GM18502 (cell line): Measurements from ENCODE around the gene KLF2.
"Not testable (repeated sequence)": the region's sequence is repeated elsewhere in the genome, so short reads cannot be mapped to it uniquely, and the experiment has no call there.

Source experiments
- ATAC-seq: cut with Tn5 transposase; IDR thresholded peaks from one replicate; pipeline ENCODE4 v1.9.1; 2021; ENCODE audit warnings: mild to moderate bottlenecking; ENCODE audit not compliant: unreplicated experiment, poor library complexity

KLF2 gene

DNA sequence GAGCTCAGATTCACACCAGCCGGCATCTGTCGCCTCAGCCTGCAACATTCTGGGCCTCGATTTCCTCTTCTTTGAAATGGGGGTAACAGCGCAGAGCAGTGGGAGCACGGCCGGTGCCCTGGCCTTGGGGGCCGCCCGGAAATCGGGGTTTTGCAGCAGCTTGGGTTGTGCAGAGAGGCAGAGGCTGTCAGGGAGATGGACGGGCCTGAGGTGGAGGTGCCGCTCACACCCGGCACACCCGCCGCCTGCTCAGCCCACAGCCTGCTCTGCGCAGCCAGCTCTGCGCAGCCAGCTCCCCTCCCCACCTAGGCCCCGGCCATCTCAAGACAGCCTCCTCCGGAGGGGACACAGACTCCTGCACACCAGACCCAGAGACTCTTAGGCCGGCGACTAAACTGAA lies 10.6 kb downstream of the KLF2 start:
- no peak for ATAC-seq

DNA sequence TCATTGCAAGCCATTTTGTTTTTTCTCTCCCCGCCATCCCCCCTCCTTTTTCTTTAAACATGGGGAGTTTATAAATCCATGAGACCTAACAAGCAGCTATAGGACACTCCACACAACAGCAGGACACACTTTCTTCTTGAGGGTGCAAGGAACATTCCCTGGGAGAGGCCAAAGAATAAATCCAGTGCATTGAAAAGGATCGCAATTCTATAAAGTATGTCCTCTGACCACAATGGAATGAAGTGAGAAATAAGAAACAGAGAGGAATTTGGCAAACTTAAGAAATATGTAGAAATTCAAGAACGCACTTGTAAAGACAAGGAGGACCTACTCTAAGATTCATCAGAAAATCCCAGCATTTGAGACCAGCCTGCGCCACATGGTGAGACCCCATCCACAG lies 11.9 kb downstream of the KLF2 start:
- ATAC-seq = no peak

DNA sequence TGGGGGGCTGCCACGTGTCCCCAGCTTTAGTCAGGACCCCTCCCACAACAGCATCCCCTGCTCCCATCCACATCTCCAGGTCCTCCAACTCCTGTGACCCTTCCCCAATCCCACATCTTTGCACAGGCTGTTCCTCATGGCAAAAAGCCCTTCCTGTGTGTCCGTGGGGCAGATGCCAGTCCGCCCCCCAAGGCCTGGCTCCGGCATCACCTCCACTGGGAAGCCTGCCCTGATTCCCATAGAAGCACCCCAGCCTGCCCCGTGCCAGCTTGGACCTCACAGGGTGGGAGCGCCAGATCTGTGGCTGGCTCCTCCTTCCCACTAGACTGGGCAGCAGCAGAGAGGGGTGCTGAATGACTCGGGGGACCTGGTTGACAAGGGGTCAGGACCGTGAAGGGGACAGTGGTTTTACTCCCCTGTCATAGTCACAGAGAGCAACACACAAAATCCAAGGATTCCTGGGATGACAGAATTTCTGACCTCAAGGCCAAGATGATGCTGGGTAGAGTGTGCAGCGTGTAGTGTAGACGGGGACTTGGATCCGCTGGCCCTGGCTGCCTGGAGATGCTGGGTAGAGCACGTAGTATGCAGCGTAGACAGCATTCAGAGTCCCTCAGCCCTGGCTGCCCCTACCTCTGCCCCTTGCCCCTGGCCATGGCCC lies 13.3 kb downstream of the KLF2 start:
- ATAC-seq = no peak

DNA sequence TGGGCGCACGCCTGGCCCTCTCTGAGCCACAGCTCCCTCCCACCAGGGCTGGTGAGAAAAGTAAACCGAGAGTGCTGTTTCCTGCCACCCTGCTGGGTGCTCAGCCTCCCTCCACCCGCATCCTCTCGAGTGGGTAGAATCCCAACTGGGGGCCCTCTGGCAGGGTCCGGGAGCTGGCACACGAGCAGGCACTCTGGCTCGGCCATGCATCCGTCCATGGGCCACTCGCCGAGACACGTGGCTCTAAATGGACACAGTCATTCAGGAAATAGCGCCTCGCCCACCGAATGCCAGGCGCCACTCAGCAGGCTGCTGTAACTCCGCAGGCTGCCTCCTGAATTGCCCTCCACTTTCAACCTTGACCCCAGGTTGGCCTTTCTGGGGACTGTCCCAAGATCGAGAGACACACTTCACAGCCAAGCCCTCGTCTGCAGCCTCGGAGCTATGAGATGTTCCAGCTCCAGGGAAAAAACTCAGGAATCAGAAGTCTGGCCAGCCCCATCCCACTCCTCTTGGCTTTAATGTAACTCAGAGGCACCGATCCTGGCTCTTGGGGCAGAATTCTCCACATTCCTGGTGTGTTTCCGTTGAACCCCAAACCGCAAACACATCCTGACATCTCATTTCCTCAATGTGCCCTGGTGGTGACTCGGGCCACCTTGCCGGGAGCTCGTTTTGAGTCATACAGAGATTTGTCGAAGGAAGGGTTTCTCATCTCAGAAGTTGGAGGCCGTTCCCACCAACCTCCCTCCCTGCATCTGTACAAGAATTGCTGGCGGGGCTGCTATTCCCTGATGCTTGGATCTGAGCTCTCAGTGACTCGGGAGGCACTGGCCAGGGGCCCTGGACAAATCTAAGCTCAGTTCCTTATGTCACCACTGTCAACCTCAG lies 14.1 kb downstream of the KLF2 start:
- no peak for ATAC-seq

DNA sequence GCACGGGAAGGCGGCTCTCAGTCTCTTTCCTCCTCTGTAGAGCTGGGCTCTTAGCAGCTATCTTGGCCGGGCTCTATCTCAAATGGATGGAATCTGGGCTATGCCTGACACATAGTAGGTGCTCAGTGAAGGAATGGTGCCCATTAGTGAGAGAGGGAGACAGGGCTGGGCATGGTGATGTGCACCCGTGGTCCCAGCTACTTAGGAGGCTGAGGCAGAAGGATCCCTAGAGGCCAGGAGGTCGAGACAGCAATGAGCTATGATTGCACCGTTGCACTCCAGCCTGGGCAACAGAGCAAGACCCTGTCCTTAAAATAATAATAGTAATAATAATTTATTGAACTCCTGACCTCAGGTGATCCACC lies 14.7 kb downstream of the KLF2 start:
- no peak for ATAC-seq

DNA sequence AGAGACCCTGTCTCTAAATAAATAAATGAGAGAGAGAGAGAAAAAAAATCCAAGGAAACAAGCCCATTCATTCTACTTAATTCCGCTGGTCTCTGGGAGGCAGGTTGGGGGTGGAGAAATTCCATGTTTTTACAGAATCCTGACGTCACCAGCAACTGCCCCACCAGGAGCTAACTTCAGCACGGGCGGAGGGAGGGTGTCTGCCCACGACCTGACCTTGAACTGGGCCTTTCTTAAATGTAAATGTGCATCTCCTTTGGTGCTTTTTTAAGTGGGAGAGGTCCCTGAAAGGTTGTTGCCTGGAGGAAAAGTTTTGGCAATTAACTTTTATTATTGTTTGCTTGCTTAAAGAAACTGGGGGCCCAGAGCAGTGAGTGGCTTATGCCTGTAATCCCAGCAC lies 15.5 kb downstream of the KLF2 start:
- ATAC-seq = no peak

DNA sequence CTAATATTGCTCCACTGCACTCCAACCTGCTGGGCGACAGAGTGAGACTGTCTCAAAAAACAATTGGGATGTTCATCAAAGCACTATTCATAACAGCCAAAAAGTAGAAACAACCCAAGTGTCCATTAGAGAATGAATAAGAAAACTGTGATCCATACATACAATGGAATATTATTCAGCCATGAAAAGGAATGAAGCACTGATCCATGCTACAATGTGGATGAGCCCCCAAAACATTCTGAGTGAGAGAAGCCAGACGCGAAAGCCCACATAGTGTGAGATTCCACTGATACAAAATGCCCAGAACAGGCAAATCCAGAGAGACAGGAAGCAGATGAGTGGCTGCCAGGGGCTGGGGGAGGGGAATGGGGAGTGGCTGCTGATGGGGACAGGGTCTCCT lies 16.0 kb downstream of the KLF2 start:
- ATAC-seq = no peak

DNA sequence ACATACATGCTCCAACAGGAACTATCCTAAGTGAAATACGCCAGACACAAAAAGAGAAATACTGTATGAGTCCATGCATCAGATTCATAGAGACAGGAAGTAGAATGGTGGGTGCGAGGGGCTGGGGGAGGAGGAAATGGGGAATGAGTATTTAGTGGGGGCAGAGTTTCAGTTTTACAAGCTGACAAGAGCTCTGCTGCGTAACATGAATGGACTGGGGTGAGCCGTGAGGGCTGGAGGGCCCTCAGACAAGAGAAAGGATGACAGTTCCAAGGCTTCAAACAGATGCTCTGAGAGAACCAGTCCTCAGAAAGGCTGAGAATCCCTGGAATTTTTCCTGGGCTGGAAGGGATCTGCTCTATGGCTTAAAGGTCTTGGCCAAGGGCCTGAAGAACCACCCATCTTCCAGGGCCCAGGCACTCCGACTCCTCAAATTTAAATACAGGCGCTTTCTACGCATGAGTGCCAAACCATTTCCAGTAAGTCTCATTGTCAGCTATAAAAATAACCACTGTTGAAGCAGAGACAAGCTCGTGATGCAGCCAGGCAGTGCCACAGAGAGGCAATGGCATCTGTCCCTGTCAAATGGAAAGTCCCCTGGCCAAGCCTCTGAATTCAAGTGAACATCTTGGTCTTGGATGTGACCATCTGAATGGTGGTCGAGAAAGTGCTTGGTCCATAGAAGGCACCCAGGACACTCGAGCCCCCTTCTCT lies 17.5 kb downstream of the KLF2 start:
- ATAC-seq = peak; percentile 69

DNA sequence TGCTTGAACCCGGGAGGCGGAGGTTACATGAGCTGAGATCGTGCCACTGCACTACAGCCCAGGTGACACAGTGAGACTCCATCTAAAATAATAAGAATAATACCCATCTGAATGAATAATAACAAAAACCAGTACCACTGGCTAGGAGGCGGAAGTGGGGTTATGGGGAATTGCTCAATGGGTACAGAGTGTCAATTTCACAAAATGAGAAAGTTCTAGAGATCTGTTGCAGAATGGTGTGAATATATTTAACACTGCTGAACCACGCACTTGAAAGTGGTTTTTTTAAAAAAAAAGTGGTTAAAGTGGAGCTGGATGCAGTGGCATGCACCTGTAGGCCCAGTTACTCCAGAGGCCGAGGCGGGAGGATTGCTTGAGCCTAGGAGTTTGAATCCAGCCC lies 18.5 kb downstream of the KLF2 start:
- no peak for ATAC-seq

DNA sequence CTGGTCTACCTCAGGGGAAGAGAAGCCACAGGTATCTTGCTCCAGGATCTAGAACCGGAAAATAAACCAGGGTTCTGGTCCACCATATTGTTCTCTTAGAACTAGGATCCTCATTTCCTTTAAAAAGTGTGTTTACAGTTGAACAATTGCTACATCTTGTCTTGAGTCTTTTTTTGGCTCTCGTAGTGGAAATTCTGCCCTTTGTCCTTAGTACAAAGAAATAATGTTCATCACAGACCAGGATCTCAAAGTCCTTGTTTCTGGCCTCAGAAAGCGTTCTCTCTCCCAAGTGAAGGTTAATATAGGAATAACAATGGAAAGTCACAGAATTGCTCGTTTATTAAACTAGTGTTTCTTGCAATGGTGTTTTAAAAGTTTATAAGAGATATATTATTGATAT lies 20.8 kb downstream of the KLF2 start:
- no peak for ATAC-seq

DNA sequence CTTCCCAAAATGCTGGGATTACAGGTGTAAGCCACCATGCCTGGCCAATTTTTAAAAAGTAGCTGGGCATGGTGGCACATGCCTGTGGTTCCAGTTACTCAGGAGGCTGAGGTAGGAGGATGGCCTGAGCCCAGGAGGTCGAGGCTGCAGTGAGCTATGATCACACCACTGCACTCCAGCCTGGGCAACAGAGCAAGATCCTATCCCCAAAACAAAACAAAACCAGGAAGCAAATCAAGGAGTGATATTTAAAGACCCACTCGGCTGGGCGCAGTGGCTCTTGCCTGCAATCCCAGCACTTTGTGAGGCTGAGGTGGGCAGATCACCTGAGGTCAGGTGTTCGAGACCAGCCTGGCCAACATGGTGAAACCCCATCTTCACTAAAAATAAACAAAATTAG lies 22.5 kb downstream of the KLF2 start:
- not testable (repeated sequence) for ATAC-seq

DNA sequence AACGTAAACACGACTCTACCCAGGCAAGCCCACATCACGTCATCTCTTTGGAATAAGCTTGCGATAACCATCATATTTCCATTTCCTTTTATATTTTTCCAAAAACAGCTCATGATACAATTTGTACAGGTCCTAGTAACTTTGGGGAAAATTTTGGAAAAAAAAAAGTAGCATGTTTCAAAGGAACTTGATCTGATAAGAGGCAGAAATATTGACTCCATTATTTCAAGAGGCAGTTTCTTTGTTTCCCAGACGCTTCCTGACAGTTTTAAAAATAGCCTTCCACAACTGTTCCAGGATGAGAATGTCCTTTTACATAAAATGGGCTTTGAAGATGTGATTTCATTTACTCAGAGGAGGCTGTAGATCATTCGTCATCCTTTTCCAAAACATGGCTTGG lies 23.1 kb downstream of the KLF2 start:
- ATAC-seq = no peak

DNA sequence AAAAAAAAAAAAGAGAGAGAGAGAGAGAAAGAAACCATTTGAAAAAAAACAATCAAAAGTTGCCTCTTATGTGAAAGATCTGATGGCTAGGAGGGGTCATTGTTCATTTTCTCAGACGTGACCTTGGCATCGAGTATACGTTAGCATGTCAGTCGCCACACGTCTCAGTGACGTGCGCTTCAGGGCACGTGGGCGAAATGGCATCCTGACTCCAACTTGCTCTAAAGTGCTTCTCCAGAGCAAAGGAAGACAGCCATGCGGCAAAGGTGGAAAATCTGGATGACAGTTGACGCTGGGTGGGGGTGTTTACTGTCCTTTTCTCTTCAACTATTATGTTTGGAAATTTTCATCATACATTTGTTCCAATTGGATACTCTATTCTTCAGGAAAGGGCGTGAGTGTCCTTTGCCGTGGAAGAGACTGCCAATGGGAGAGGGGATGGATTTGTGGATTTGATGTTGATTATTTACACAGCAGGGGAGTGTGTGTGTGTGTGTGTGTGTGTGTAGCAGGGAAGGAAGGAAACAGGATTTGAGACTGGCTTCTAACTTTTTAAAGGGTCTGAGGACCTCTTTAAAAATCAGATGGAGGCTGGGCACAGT lies 25.0 kb downstream of the KLF2 start:
- ATAC-seq = no peak

DNA sequence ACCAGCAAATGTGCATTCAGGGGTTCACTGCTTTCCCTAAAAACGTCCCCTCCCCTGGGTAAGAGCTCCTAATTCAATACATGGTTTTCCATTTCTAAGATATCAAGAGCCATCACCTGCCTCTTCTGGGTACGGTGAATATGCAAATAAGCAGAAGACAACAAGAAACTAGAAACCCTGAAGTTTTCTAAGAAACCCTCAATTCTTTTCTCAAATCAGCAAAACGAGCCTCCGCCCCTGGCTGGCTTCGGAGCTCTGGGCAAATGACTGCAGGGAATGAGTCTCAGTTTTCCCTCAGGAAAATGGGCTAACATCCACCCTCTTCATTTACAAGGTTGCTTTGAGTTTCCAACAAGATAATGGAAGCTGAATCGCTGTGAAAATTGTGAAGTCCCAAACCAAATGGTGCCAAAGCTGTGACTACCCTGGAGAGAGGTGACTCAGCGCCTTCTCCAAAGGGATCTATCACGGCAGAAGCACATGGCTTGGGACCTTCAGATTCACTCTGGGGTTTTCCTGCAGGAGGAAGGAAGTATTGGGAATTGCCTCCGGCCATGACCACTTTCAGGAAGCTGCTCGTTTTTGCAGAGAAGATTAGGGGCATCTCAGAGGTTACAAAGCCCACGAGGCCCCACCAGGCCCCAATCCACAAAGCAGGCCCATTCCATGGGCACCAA lies 26.6 kb downstream of the KLF2 start:
- no peak for ATAC-seq

DNA sequence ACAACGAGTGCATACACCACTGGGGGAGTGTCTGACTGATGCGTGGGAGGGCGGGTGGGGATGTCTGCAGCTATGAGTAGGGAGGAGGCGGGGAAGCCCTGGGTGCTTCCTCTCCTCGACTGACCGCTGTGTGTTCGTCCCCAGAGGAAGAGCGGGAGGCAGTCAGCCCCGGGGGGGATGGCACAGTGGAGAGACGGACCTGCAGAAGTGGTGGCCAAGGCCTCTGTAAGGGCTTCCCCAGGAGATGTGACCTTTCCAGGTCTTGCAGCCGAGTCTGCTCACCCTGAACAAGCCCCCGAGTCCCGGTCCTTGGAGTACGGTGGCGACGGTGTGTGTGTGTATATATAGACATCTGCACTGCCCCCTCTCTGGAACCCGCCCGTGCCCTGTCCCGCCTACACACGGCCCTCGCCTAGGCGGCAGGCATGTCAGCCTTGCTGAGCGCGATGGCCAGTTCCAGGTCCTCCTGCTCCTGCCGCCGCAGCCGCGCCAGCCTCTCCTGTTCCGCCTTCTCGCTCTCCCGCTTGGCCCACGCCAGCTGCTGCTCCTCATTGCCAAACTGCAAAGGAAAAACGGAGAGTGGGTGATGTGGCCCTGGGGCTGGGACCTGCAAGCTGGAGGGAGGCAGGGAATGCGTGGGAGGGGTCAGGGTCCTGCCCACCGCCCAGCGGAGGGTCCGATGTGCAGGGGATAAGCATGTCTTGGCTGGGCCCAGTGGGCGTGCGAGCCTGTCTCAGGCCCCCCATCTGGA lies 30.8 kb downstream of the KLF2 start:
- no peak for ATAC-seq

DNA sequence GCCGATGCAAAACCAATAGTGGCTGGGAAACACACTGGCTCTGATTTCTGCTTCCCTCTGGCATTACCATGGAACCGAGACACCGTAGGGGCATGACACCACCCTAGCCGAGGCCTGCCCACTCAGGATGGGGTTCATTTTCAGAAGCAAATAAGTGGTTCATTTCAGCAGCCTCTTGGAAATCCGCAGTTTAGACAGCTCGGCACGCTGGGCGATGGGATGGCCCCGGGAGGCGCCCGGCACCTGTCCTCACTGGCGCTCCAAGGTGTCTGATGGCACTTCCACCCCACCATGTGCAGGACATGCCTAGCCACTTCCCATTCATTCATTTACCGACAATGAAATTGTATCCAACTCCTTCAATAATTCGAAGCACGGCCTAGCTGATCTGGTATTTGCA lies 33.8 kb downstream of the KLF2 start:
- no peak for ATAC-seq

DNA sequence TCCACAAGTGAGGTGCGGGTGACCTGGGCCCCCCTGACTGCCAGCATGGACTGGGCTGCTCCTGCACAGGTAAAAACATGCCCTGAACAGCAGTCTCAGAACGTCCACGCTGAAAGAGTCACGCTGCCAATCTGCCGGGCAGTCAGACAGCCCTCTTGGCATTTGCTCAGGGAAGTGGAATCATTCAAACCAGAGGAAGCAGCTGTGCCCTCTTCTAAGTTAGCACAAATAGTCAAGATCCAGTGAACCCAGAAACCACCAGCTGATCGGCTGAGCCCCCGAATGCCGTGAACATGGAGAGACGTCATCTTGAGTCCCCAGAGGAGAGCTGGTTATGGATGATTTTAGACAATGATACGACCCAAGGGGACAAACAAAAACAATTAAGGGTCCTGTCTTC lies 34.4 kb downstream of the KLF2 start:
- ATAC-seq = no peak

DNA sequence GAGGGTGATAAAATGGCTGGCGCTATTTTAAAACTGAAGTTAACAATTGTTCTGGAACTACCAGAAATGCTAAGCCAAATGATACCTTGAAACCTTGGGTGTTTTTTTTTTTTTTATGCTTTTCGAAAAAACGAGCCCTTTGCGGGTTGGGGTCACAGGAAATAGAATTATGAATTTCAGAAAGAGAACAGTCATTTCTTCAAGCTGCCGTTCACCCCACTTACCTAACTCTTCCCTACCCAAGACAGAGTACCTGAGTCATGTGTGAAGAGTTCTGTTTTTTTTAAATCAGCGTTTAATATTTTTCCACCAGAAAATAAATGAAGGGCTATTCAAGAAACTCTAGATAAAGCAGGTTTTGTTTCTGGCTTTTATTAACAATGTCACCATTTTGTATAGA lies 35.3 kb downstream of the KLF2 start:
- ATAC-seq = no peak

DNA sequence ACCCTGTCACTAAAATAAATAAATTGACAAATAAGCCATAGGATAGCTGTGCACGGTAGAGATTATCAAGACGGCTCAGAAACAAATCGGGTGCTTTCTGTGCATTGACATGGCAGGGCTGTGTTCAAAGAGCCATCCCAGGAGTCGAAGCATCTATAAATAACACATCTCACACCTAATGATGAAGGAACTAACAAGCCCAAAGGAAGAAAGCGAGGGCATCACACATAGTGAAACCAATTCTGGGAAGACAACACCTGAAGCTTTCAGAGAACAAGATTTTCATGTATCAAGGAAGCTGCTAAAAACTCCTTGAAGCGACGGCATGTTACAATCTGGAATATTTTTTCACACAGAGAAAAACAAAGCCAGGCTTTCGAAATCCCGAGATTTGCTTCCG lies 36.1 kb downstream of the KLF2 start:
- ATAC-seq = no peak

DNA sequence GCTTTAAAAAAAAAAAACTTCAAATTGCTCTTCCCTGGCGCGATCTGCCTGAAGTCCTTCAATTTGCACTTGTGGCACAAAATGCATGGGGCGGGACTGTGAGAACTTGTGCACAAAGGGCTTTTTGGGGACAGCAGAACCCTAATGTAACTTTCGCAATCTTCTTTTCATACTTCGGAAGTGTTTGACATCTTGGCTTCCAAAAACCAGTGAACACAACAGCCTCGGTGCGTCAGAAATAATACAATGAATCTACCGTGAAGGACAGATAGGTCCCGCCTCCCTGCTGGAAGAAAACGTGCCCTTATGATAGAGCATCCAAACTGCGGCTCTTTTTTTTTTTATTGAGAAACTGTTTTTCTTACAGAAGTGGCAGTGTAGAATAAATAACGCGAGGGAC lies 36.6 kb downstream of the KLF2 start:
- no peak for ATAC-seq
